Endothelial cell of umbilical vein (primary cell): ENCODE results near the gene ARPC2. TPM values are rescaled to one million over a fixed set of nuclear protein-coding genes. Genes with fewer than 3 reads are reported as not detected.

Source experiments
- BruUV-seq: library from RNA; stranded (reverse); fragments of 400-500 nt; replicated peaks from 2 replicates; lab custom pipeline; 2021; lab: Mats Ljungman, UMichigan
- CTCF ChIA-PET: fragments of 300-600, 350-600 bp; sonication (Branson Sonifier 250); formaldehyde crosslinking; loops from one replicate; lab custom pipeline; 2021; ENCODE audit warnings: antibody characterized with exemption, inconsistent platforms; lab: Charles Lee
- POLR2A ChIA-PET: fragments of 300-600, 350-600 bp; sonication (Branson Sonifier 250); formaldehyde crosslinking; loops from one replicate; lab custom pipeline; 2021; ENCODE audit warnings: antibody characterized with exemption, inconsistent platforms; lab: Charles Lee
- DNase-seq: peaks from one replicate; pipeline ENCODE4 v3.0.0-alpha.2; 2011; ENCODE audit warnings: low read depth, low spot score
- FAIRE-seq: peaks from 2 replicates; lab custom pipeline; 2011; peaks lifted over from hg19 to GRCh38; lab: Jason Lieb, UNC
- H2AFZ ChIP-seq: 2 replicates; pipeline ENCODE4 v1.6.0; 2012; ENCODE audit warnings: low read depth, low read length, control low read depth, inconsistent platforms
- H3K27ac ChIP-seq: 2 replicates; pipeline ENCODE4 v1.5.1; 2011; ENCODE audit warnings: low read depth, mild to moderate bottlenecking, control low read depth, low read length, moderate library complexity; ENCODE audit not compliant: insufficient read depth
- H3K27me3 ChIP-seq, 2 experiments: 2 replicates each; pipeline versions ENCODE4 v1.6.0 to v1.6.1; 2011; ENCODE audit warnings: low read length in 2 of 2, mixed read lengths in 1 of 2; ENCODE audit not compliant: control insufficient read depth in 2 of 2, insufficient read depth in 2 of 2
- H3K36me3 ChIP-seq, 2 experiments: 2 replicates in 1 of 2; 3 replicates in 1 of 2; pipeline ENCODE4 v1.5.1; 2011; ENCODE audit warnings: low read length in 2 of 2, mild to moderate bottlenecking in 1 of 2, moderate library complexity in 1 of 2; ENCODE audit not compliant: control insufficient read depth in 2 of 2, insufficient read depth in 2 of 2; ENCODE audit errors: extremely low read depth in 1 of 2
- H3K4me1 ChIP-seq: 3 replicates; pipeline ENCODE4 v1.5.1; 2011; ENCODE audit warnings: mild to moderate bottlenecking, low read length; ENCODE audit not compliant: control insufficient read depth, insufficient read depth; ENCODE audit errors: extremely low read depth
- H3K4me2 ChIP-seq: 2 replicates; pipeline ENCODE4 v1.6.1; 2011; ENCODE audit warnings: low read length, control low read depth, mixed read lengths; ENCODE audit not compliant: insufficient read depth
- H3K4me3 ChIP-seq, 3 experiments: fragments of 200-600 bp in 1 of 3; sonication (generic), shearing (Covaris generic) in 1 of 3; replicated peaks in 1 of 3; 2 replicates each; pipeline ENCODE4 v1.5.1; 2011 to 2016; ENCODE audit warnings: control low read depth in 3 of 3, low read length in 3 of 3, mild to moderate bottlenecking in 2 of 3, inconsistent platforms in 1 of 3, low read depth in 1 of 3, moderate library complexity in 1 of 3; ENCODE audit not compliant: insufficient read depth in 1 of 3
- H3K79me2 ChIP-seq: 2 replicates; pipeline ENCODE4 v1.6.0; 2012; ENCODE audit warnings: low read length, inconsistent platforms; ENCODE audit not compliant: control insufficient read depth, insufficient read depth
- H3K9ac ChIP-seq: replicated peaks from 2 replicates; pipeline ENCODE3; 2011; ENCODE audit warnings: low read length, control low read depth; ENCODE audit not compliant: insufficient read depth; ENCODE audit errors: extremely low read depth
- H3K9me1 ChIP-seq: replicated peaks from 3 replicates; pipeline ENCODE4 v1.6.0; 2011; ENCODE audit warnings: mild to moderate bottlenecking, low read length; ENCODE audit not compliant: control insufficient read depth, insufficient read depth; ENCODE audit errors: extremely low read depth
- H3K9me3 ChIP-seq: replicated peaks from 2 replicates; pipeline ENCODE4 v1.5.1; 2012; ENCODE audit warnings: low read length, inconsistent platforms; ENCODE audit not compliant: control insufficient read depth, insufficient read depth
- H4K20me1 ChIP-seq: replicated peaks from 2 replicates; pipeline ENCODE3; 2011; ENCODE audit warnings: mild to moderate bottlenecking, low read length; ENCODE audit not compliant: control insufficient read depth, insufficient read depth; ENCODE audit errors: extremely low read depth
- CTCF ChIP-seq, 2 donors: IDR thresholded peaks; 1 replicate in 1 of 2; 2 replicates in 1 of 2; pipeline ENCODE4 v1.5.1; 2011; ENCODE audit warnings: low read length in 2 of 2, mild to moderate bottlenecking in 2 of 2, moderate library complexity in 2 of 2, control low read depth in 1 of 2, inconsistent platforms in 1 of 2, low read depth in 1 of 2; ENCODE audit not compliant: insufficient read depth in 1 of 2; ENCODE audit errors: extremely low read depth in 1 of 2
- EZH2 ChIP-seq: IDR thresholded peaks from 2 replicates; pipeline ENCODE4 v1.6.1; 2012; ENCODE audit warnings: borderline replicate concordance, low read depth, mild to moderate bottlenecking, moderate library complexity, low read length, inconsistent platforms; ENCODE audit not compliant: severe bottlenecking
- FOS ChIP-seq: IDR thresholded peaks from 2 replicates; pipeline ENCODE4 v1.6.1; 2011; ENCODE audit warnings: mild to moderate bottlenecking, low read length, moderate library complexity, borderline replicate concordance; ENCODE audit not compliant: insufficient read depth
- GATA2 ChIP-seq: IDR thresholded peaks from 2 replicates; pipeline ENCODE4 v1.7.0; 2011; ENCODE audit warnings: low read depth, mild to moderate bottlenecking, moderate library complexity, mixed read lengths, low read length; ENCODE audit not compliant: insufficient read length, insufficient read depth
- JUN ChIP-seq: IDR thresholded peaks from 2 replicates; pipeline ENCODE4 v1.6.1; 2011; ENCODE audit warnings: borderline replicate concordance, low read depth; ENCODE audit not compliant: insufficient read length, insufficient read depth
- MAX ChIP-seq: IDR thresholded peaks from 2 replicates; pipeline ENCODE4 v1.6.1; 2011; ENCODE audit not compliant: insufficient read depth, insufficient read length
- MYC ChIP-seq: IDR thresholded peaks from one replicate; pipeline ENCODE4 v1.6.1; 2011; ENCODE audit warnings: mild to moderate bottlenecking, low read depth, low read length
- POLR2A ChIP-seq: IDR thresholded peaks from 2 replicates; pipeline ENCODE4 v1.6.1; 2012; ENCODE audit warnings: low read depth, mild to moderate bottlenecking, control low read depth, low read length
- POLR2AphosphoS5 ChIP-seq: IDR thresholded peaks from 2 replicates; pipeline ENCODE4 v1.6.1; 2012; ENCODE audit warnings: low read depth, mild to moderate bottlenecking, control low read depth, low read length, moderate library complexity; ENCODE audit not compliant: insufficient read depth
- dilution Hi-C: fragments of 300-500 bp; cut with MboI; formaldehyde crosslinking; loops from one replicate; pipeline ENCODE4 v1.15.0; 2019; ENCODE audit warnings: low sequenced_read_pairs; ENCODE audit not compliant: extremely low pct_ligation_motif_present
- intact Hi-C: fragments of 100-400 bp; cut with micrococcal nuclease; formaldehyde crosslinking; loops from one replicate; pipeline ENCODE4 v1.10.0; 2022
- polyA plus RNA-seq, 4 experiments: library from polyadenylated mRNA; depleted of rRNA in 3 of 4; stranded (reverse) in 3 of 4; unstranded in 1 of 4; fragments of >200 nt; gene quantifications; 2 replicates each; pipeline versions ENCODE4 v1.2.1 to v1.2.3, GENCODE V29; 2011 to 2012; ENCODE audit warnings: missing spikeins in 1 of 4
- total RNA-seq: library from RNA; stranded (reverse); gene quantifications from 2 replicates; pipeline ENCODE4 v1.2.3, GENCODE V29; 2021

Gene ARPC2
- total and polyA plus RNA-seq, 2 donors (not counting 3 experiments of a cell fraction or from before 2014, with no cell fraction given) = 417 to 455 TPM

GRCh38 chr2:218290316-218291261 lies 73.6 kb downstream of the ARPC2 start:
- Histone ChIP-seq H4K20me1 (no peaks in the 10 kb centered on the region), H3K4me3 (peak overlapping the region; percentile 69 to 79 (median 74)), H3K9me3 (no peaks in the 10 kb centered on the region), H3K27me3 (no peaks in the 10 kb centered on the region), H3K9ac (peak overlapping the region; percentile 77), H3K4me2 (peak overlapping the region; percentile 84), H2AFZ (no peak overlapping the region), H3K79me2 (peaks cover 52% of the 10 kb centered on the region), H3K9me1 (no peaks in the 10 kb centered on the region), H3K36me3 (no peaks in the 10 kb centered on the region), H3K4me1 (peaks cover 77% of the 10 kb centered on the region), H3K27ac (peak overlapping the region; percentile 63)
- ChIA-PET CTCF (interaction anchor here (0.8 to 3.5 kb wide), 6 partner anchors 11 to 105 kb away, joined by 3 to 51 read pairs (median 10); partner anchors contain the start of genes AAMP, CATIP and PNKD), POLR2A (interaction anchor here (0.8 kb wide), 1 partner anchor 8 kb away, joined by 4 read pairs; no protein-coding TSS in a partner anchor)
- no TSS peak for BruUV-seq
- intact Hi-C loops (no loop called here), dilution Hi-C loops (no loop called here)
- FAIRE-seq (no peak), DNase-seq (no peak)
- TF ChIP-seq EZH2 = no peak
- TF ChIP-seq MYC = no peak
- no peak for TF ChIP-seq FOS
- TF ChIP-seq CTCF (IDR thresholded peaks at IDR 0.05; ENCODE audit: extremely low read depth in 1 of 2, insufficient read depth in 1 of 2, low read depth in 1 of 2, low read length in 2 of 2) = no peak
- no peak for TF ChIP-seq POLR2A
- no peak for TF ChIP-seq POLR2AphosphoS5
- TF ChIP-seq MAX = no peak
- TF ChIP-seq GATA2 = no peak
- no peak for TF ChIP-seq JUN
